Measurements from ENCODE around the gene SERPINF2.
A peak's percentile ranks its signal among the peaks of the same experiment; 100 is the strongest.

Gene SERPINF2

GRCh38 chr17:1724351-1724868 is 18.3 kb upstream of the SERPINF2 start, which contains the start of gene WDR81:
Gene WDR81 (plus strand): TSS chr17:1724704. CDS start chr17:1724960, 256 bp downstream.
- H3K9me3 ChIP-seq (ENCODE audit: low read depth, low read length), result no peaks in the 10 kb centered on the region
- TF ChIP-seq EZH2 (IDR thresholded peaks at IDR 0.05) (no peak), POLR2AphosphoS5 (IDR thresholded peaks at IDR 0.05; ENCODE audit: borderline replicate concordance, low read depth, low read length) (peak; percentile 29; the same call in 1 of the 2 replicates)
- peak within 1 kb of the TSS; percentile 82 for H3K4me3 ChIP-seq
- H3K27ac ChIP-seq, result no peak within 1 kb of the TSS
- no peaks in the 10 kb centered on the region for H3K36me3 ChIP-seq (ENCODE audit: insufficient read depth, low read length)
- no peak for DNase-seq (ENCODE audit: low read depth, low spot score)
- peak within 1 kb of the TSS; percentile 73 for H3K9ac ChIP-seq (ENCODE audit: insufficient read length)

GRCh38 chr17:1724869-1725641 is 17.6 kb upstream of the SERPINF2 start:
- Histone ChIP-seq H3K4me3 (peak overlapping the region; percentile 82), H3K36me3 (ENCODE audit: insufficient read depth, low read length) (no peaks in the 10 kb centered on the region), H3K9ac (ENCODE audit: insufficient read length) (peak overlapping the region; percentile 73), H3K27ac (no peak overlapping the region), H3K9me3 (ENCODE audit: low read depth, low read length) (no peaks in the 10 kb centered on the region)
- TF ChIP-seq EZH2 (IDR thresholded peaks at IDR 0.05), result no peak
- no peak for TF ChIP-seq FOXP2 (optimal IDR thresholded peaks at IDR 0.05; ENCODE audit: control extremely low read depth, extremely low read length, insufficient read depth)
- no peak for TF ChIP-seq POLR2AphosphoS5 (IDR thresholded peaks at IDR 0.05; ENCODE audit: borderline replicate concordance, low read depth, low read length)
- DNase-seq (ENCODE audit: low read depth, low spot score), result no peak

- no peak for TF ChIP-seq EZH2 (IDR thresholded peaks at IDR 0.05)
- no peak for TF ChIP-seq POLR2AphosphoS5 (IDR thresholded peaks at IDR 0.05; ENCODE audit: borderline replicate concordance, low read depth, low read length)
- no peak for TF ChIP-seq FOXP2 (optimal IDR thresholded peaks at IDR 0.05; ENCODE audit: control extremely low read depth, extremely low read length, insufficient read depth)
- H3K27ac ChIP-seq, result no peak overlapping the region
- H3K36me3 ChIP-seq (ENCODE audit: insufficient read depth, low read length), result no peaks in the 10 kb centered on the region
- no peaks in the 10 kb centered on the region for H3K9me3 ChIP-seq (ENCODE audit: low read depth, low read length)
- H3K9ac ChIP-seq (ENCODE audit: insufficient read length), result no peak overlapping the region
- no peak for DNase-seq (ENCODE audit: low read depth, low spot score)
- H3K4me3 ChIP-seq, result no peak overlapping the region; the same call in 1 of the 2 replicates
Measured at GRCh38 chr17:1725642-1726511, 16.8 kb upstream of the SERPINF2 start.

GRCh38 chr17:1726626-1727257 is 15.9 kb upstream of the SERPINF2 start:
- no peak for TF ChIP-seq POLR2AphosphoS5 (IDR thresholded peaks at IDR 0.05; ENCODE audit: borderline replicate concordance, low read depth, low read length)
- no peak for TF ChIP-seq EZH2 (IDR thresholded peaks at IDR 0.05)
- TF ChIP-seq FOXP2 (optimal IDR thresholded peaks at IDR 0.05; ENCODE audit: control extremely low read depth, extremely low read length, insufficient read depth), result no peak
- no peak for DNase-seq (ENCODE audit: low read depth, low spot score)
- H3K4me3 ChIP-seq, result no peak overlapping the region
- H3K27ac ChIP-seq, result no peak overlapping the region
- no peaks in the 10 kb centered on the region for H3K9me3 ChIP-seq (ENCODE audit: low read depth, low read length)
- no peaks in the 10 kb centered on the region for H3K36me3 ChIP-seq (ENCODE audit: insufficient read depth, low read length)
- no peak overlapping the region for H3K9ac ChIP-seq (ENCODE audit: insufficient read length)

- Histone ChIP-seq H3K9me3 (ENCODE audit: low read depth, low read length) (no peaks in the 10 kb centered on the region), H3K27ac (no peak overlapping the region), H3K4me3 (no peak overlapping the region), H3K9ac (ENCODE audit: insufficient read length) (no peak overlapping the region), H3K36me3 (ENCODE audit: insufficient read depth, low read length) (no peaks in the 10 kb centered on the region)
- TF ChIP-seq POLR2AphosphoS5 (IDR thresholded peaks at IDR 0.05; ENCODE audit: borderline replicate concordance, low read depth, low read length) (no peak), EZH2 (IDR thresholded peaks at IDR 0.05) (no peak), FOXP2 (optimal IDR thresholded peaks at IDR 0.05; ENCODE audit: control extremely low read depth, extremely low read length, insufficient read depth) (no peak)
- no peak for DNase-seq (ENCODE audit: low read depth, low spot score)
Measured at GRCh38 chr17:1727258-1727789, 15.3 kb upstream of the SERPINF2 start.

GRCh38 chr17:1727876-1728630 is 14.6 kb upstream of the SERPINF2 start:
- H3K4me3 ChIP-seq, result no peak overlapping the region
- no peak for DNase-seq (ENCODE audit: low read depth, low spot score)
- no peaks in the 10 kb centered on the region for H3K9me3 ChIP-seq (ENCODE audit: low read depth, low read length)
- no peak overlapping the region for H3K9ac ChIP-seq (ENCODE audit: insufficient read length)
- no peaks in the 10 kb centered on the region for H3K36me3 ChIP-seq (ENCODE audit: insufficient read depth, low read length)
- TF ChIP-seq EZH2 (IDR thresholded peaks at IDR 0.05) (no peak), FOXP2 (optimal IDR thresholded peaks at IDR 0.05; ENCODE audit: control extremely low read depth, extremely low read length, insufficient read depth) (no peak), POLR2AphosphoS5 (IDR thresholded peaks at IDR 0.05; ENCODE audit: borderline replicate concordance, low read depth, low read length) (no peak)
- no peak overlapping the region for H3K27ac ChIP-seq

- Histone ChIP-seq H3K9ac (ENCODE audit: insufficient read length) (no peak overlapping the region), H3K27ac (no peak overlapping the region), H3K9me3 (ENCODE audit: low read depth, low read length) (no peaks in the 10 kb centered on the region), H3K4me3 (no peak overlapping the region), H3K36me3 (ENCODE audit: insufficient read depth, low read length) (no peaks in the 10 kb centered on the region)
- TF ChIP-seq EZH2 (IDR thresholded peaks at IDR 0.05) (no peak), POLR2AphosphoS5 (IDR thresholded peaks at IDR 0.05; ENCODE audit: borderline replicate concordance, low read depth, low read length) (no peak), FOXP2 (optimal IDR thresholded peaks at IDR 0.05; ENCODE audit: control extremely low read depth, extremely low read length, insufficient read depth) (no peak)
- DNase-seq (ENCODE audit: low read depth, low spot score), result no peak
Measured at GRCh38 chr17:1729966-1730325, 12.7 kb upstream of the SERPINF2 start.
